Endothelial cell of umbilical vein (primary cell): ENCODE results near the gene LY9.

Experiments used
- CTCF ChIP-seq, 2 donors: IDR thresholded peaks; 1 replicate in 1 of 2; 2 replicates in 1 of 2; pipeline ENCODE4 v1.5.1; 2011; ENCODE audit warnings: low read length in 2 of 2, mild to moderate bottlenecking in 2 of 2, moderate library complexity in 2 of 2, control low read depth in 1 of 2, inconsistent platforms in 1 of 2, low read depth in 1 of 2; ENCODE audit not compliant: insufficient read depth in 1 of 2; ENCODE audit errors: extremely low read depth in 1 of 2
- JUN ChIP-seq: IDR thresholded peaks from 2 replicates; pipeline ENCODE4 v1.6.1; 2011; ENCODE audit warnings: borderline replicate concordance, low read depth; ENCODE audit not compliant: insufficient read length, insufficient read depth
- POLR2A ChIP-seq: IDR thresholded peaks from 2 replicates; pipeline ENCODE4 v1.6.1; 2012; ENCODE audit warnings: low read depth, mild to moderate bottlenecking, control low read depth, low read length

- no peak for TF ChIP-seq CTCF (IDR thresholded peaks at IDR 0.05; ENCODE audit: extremely low read depth in 1 of 2, insufficient read depth in 1 of 2, low read depth in 1 of 2, low read length in 2 of 2)
- TF ChIP-seq JUN = no peak
- no peak for TF ChIP-seq POLR2A
These were observed 6.0 kb upstream of the LY9 start for GRCh38 chr1:160789702-160790611.
